Measurements from ENCODE around the gene LTV1. TPM values are rescaled to one million over a fixed set of nuclear protein-coding genes. Genes with fewer than 3 reads are reported as not detected.

The LTV1 gene
- total and polyA plus RNA-seq, 2 donors (not counting 1 experiment from before 2014, with no cell fraction given) = 7.8 to 27.3 TPM

DNA sequence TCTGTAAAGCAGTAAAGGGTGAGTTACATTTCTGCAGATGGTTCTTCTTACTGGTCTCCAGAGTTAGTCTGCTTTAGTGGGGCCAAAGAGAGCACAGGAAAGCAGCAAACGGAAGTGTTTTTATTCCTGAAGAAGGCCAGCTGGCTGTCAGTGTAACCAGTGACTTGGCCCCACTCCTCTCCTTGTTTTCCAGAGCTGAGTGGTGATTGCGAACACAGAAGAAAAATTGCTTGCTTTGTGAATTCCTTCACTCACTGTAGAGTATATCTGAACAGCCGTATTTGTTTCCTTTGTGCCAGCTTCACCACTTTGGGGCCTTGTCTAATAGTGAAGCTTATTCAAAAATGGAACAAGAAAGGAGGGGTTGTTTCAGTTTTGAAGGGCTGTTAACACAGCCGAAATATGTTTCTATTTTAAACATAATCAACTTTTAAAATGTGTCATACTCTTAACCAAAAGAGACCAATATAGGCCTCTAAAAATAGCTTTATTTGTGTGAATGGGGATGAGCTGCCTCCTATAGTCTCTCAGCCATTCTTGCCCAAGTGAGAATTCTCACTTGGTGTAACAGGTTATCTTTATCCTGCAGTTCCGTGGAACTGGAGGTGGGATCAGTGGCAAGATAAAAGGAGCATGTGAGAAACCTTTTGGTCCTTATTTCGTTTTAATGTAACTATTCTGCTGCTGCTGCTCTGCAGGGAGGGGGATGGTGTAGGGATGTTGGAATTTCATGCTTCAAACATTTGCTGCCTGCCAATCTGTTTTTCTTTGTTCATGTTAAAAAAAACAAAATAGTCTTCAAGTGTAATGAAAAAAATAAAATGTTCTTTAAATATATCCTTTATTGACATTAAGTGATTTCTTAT, 59.0 kb downstream of the LTV1 start:
- Mint-ChIP-seq H3K9me3 (ENCODE audit: insufficient read depth) (no peaks in the 10 kb centered on the region), H3K27me3 (no peaks in the 10 kb centered on the region), H3K27ac (no peak overlapping the region), H3K4me1 (no peaks in the 10 kb centered on the region), H3K4me3 (no peak overlapping the region)
- CTCF ChIA-PET = interaction anchor here (0.6 kb wide), 1 partner anchor 1985 kb away, joined by 5 read pairs; no protein-coding TSS in a partner anchor
- Histone ChIP-seq H4K20me1 (ENCODE audit: control insufficient read depth, insufficient read depth, low read length, poor library complexity, severe bottlenecking) (no peaks in the 10 kb centered on the region), H3K4me3 (ENCODE audit: control extremely low read depth in 1 of 5, extremely low read depth in 1 of 5, insufficient read depth in 1 of 5, low read depth in 2 of 5, low read length in 4 of 5) (no peak overlapping the region), H3K9me3 (ENCODE audit: control extremely low read depth in 1 of 3, control insufficient read depth in 2 of 3, insufficient read depth in 1 of 3, low read length in 2 of 3) (no peaks in the 10 kb centered on the region), H2AFZ (ENCODE audit: insufficient read depth, low read depth, low read length, poor library complexity, severe bottlenecking) (no peak overlapping the region), H3K27me3 (replicated peaks in 1 of 4; ENCODE audit: control extremely low read depth in 1 of 4, control insufficient read depth in 3 of 4, insufficient read depth in 4 of 4, low read length in 3 of 4) (no peaks in the 10 kb centered on the region), H3K9ac (ENCODE audit: low read length) (no peak overlapping the region), H3K36me3 (replicated peaks in 1 of 2; ENCODE audit: control extremely low read depth in 1 of 2, control insufficient read depth in 1 of 2, extremely low read depth in 1 of 2, insufficient read depth in 2 of 2, low read length in 1 of 2) (peaks cover 1 to 2% of the 10 kb centered on the region in 2 experiments), H3K79me2 (ENCODE audit: control insufficient read depth, insufficient read depth, low read length) (no peaks in the 10 kb centered on the region), H3K27ac (ENCODE audit: low read length in 2 of 2) (no peak overlapping the region), H3K4me2 (replicated peaks; ENCODE audit: low read depth, low read length, poor library complexity, severe bottlenecking) (no peak overlapping the region), H3K4me1 (ENCODE audit: control insufficient read depth in 2 of 2, insufficient read depth in 2 of 2, low read length in 2 of 2) (no peaks in the 10 kb centered on the region)
- TF ChIP-seq, protein P1, sequence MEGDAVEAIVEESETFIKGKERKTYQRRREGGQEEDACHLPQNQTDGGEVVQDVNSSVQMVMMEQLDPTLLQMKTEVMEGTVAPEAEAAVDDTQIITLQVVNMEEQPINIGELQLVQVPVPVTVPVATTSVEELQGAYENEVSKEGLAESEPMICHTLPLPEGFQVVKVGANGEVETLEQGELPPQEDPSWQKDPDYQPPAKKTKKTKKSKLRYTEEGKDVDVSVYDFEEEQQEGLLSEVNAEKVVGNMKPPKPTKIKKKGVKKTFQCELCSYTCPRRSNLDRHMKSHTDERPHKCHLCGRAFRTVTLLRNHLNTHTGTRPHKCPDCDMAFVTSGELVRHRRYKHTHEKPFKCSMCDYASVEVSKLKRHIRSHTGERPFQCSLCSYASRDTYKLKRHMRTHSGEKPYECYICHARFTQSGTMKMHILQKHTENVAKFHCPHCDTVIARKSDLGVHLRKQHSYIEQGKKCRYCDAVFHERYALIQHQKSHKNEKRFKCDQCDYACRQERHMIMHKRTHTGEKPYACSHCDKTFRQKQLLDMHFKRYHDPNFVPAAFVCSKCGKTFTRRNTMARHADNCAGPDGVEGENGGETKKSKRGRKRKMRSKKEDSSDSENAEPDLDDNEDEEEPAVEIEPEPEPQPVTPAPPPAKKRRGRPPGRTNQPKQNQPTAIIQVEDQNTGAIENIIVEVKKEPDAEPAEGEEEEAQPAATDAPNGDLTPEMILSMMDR (IDR thresholded peaks at IDR 0.05) = no peak
- TF ChIP-seq EZH2 (IDR thresholded peaks at IDR 0.05; ENCODE audit: borderline replicate concordance, insufficient read depth, low read depth, low read length, poor library complexity, severe bottlenecking) = no peak
- POLR2A ChIA-PET = no interaction called here
- intact Hi-C loops (cut with micrococcal nuclease) = no loop called here
- 72% methylated on average over 2 of the region's 6 CpGs for WGBS (ENCODE audit: insufficient coverage)
- ATAC-seq (ENCODE audit: low read depth) = no peak
- DNase-seq = no peak

DNA sequence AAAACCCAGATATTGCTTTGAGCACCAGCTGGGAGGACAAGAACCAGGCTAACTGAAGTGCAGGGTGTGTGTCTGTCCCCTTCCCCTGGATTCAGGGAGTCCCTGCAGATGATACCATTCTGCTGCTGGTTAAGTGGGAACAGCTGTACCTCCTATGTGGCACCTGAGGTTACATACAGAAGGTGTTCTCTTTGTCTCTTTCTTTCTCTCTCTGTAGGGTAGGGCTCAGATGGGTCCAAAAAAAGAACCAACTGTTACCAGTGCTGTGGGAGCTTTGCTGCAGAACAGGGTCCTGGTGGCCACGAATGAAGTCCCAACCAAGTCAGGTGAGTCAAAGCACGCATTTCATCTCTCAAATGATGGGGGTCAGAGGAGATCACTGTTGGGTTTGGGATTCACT, 59.7 kb downstream of the LTV1 start:
- Mint-ChIP-seq H3K27ac (no peak overlapping the region), H3K9me3 (ENCODE audit: insufficient read depth) (no peaks in the 10 kb centered on the region), H3K4me3 (no peak overlapping the region), H3K4me1 (no peaks in the 10 kb centered on the region), H3K27me3 (no peaks in the 10 kb centered on the region)
- ChIA-PET CTCF (interaction anchor here (0.6 kb wide), 1 partner anchor 1984 kb away, joined by 5 read pairs; no protein-coding TSS in a partner anchor), POLR2A (no interaction called here)
- Histone ChIP-seq H4K20me1 (ENCODE audit: control insufficient read depth, insufficient read depth, low read length, poor library complexity, severe bottlenecking) (no peaks in the 10 kb centered on the region), H3K27me3 (replicated peaks in 1 of 4; ENCODE audit: control extremely low read depth in 1 of 4, control insufficient read depth in 3 of 4, insufficient read depth in 4 of 4, low read length in 3 of 4) (no peaks in the 10 kb centered on the region), H3K79me2 (ENCODE audit: control insufficient read depth, insufficient read depth, low read length) (no peaks in the 10 kb centered on the region), H3K4me2 (replicated peaks; ENCODE audit: low read depth, low read length, poor library complexity, severe bottlenecking) (no peak overlapping the region), H3K4me1 (ENCODE audit: control insufficient read depth in 2 of 2, insufficient read depth in 2 of 2, low read length in 2 of 2) (no peaks in the 10 kb centered on the region), H3K4me3 (ENCODE audit: control extremely low read depth in 1 of 5, extremely low read depth in 1 of 5, insufficient read depth in 1 of 5, low read depth in 2 of 5, low read length in 4 of 5) (no peak overlapping the region), H3K9me3 (ENCODE audit: control extremely low read depth in 1 of 3, control insufficient read depth in 2 of 3, insufficient read depth in 1 of 3, low read length in 2 of 3) (no peaks in the 10 kb centered on the region), H3K9ac (ENCODE audit: low read length) (no peak overlapping the region), H3K27ac (ENCODE audit: low read length in 2 of 2) (no peak overlapping the region), H2AFZ (ENCODE audit: insufficient read depth, low read depth, low read length, poor library complexity, severe bottlenecking) (no peak overlapping the region), H3K36me3 (replicated peaks in 1 of 2; ENCODE audit: control extremely low read depth in 1 of 2, control insufficient read depth in 1 of 2, extremely low read depth in 1 of 2, insufficient read depth in 2 of 2, low read length in 1 of 2) (peaks cover 1 to 2% of the 10 kb centered on the region in 2 experiments)
- DNase-seq (no peak), ATAC-seq (ENCODE audit: low read depth) (no peak)
- WGBS (ENCODE audit: insufficient coverage) = 86% methylated on average over 2 of the region's 2 CpGs
- TF ChIP-seq, protein P1 (IDR thresholded peaks at IDR 0.05) = no peak
- no peak for TF ChIP-seq EZH2 (IDR thresholded peaks at IDR 0.05; ENCODE audit: borderline replicate concordance, insufficient read depth, low read depth, low read length, poor library complexity, severe bottlenecking)
- intact Hi-C loops (cut with micrococcal nuclease) = no loop called here

Data from B cell (primary cell).